Stimulated activated CD8-positive, alpha-beta memory T cell treated with anti-CD3 and anti-CD28 coated beads, Interleukin-2, amount 100 ng/mL, for 48 hours (primary cell): ENCODE results near the gene LRRC51.

Experiments used
- DNase-seq, 2 donors: peaks; one replicate each; pipeline ENCODE4 v3.0.0-alpha.2; 2020; ENCODE audit warnings: low read depth in 2 of 2

LRRC51 gene, protein sequence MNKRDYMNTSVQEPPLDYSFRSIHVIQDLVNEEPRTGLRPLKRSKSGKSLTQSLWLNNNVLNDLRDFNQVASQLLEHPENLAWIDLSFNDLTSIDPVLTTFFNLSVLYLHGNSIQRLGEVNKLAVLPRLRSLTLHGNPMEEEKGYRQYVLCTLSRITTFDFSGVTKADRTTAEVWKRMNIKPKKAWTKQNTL

GRCh38 chr11:72080326-72081183, at the start of gene LRRC51, which contains the start of gene NUMA1:
LRRC51 (plus strand) TSS chr11:72080850; CDS start chr11:72089084, 8,234 bp downstream.
NUMA1 (minus strand) TSS chr11:72080542; CDS start chr11:72035943, 44,599 bp downstream.
- peak; percentile 95 to 98 for DNase-seq

DNA sequence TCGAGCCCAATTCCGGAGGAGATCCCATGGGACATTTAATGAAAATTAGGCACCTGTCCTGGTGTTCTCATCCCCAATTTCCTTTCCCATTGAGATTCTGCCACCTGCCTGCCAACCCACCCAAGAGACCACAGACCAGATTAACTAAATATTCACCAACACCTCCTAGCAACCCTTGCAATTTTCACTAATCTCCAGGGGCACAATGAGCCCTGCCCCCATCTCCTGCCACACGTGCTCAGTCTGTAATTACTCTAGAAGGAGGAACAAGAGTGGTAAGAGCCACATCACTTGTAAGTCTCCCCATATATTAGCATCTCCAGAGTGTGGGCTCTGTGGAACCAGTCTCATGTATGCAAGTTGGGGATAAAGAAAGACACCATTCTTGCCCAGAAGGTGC, 44.0 kb upstream of the LRRC51 start:
- no peak for DNase-seq

GRCh38 chr11:72037554-72038311, 42.9 kb upstream of the LRRC51 start:
- no peak for DNase-seq

DNA sequence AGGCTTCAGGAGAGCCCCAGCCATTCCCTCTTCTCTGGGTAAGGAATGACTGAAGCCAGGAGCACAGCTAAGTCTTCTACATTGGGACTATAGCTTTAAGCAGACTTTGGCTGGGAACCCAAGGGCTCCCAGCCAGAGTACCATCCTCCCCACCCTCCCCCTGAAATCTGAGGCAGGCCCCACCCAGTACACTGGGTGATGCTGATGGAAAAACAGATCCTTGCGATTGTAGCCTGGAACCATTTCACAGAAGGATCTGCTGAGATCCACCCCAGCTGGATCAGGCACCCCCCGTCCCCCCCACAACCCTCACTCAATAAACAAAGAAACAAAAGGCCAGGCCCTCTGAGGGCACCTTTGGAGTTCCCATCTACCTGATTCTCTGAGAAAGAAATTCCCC, 42.2 kb upstream of the LRRC51 start:
- DNase-seq, result no peak

GRCh38 chr11:72039031-72039855, 41.4 kb upstream of the LRRC51 start:
- no peak for DNase-seq

GRCh38 chr11:72039856-72040401, 40.7 kb upstream of the LRRC51 start:
- no peak for DNase-seq

GRCh38 chr11:72040491-72041363, 39.9 kb upstream of the LRRC51 start:
- peak; percentile 40 to 57 for DNase-seq

DNA sequence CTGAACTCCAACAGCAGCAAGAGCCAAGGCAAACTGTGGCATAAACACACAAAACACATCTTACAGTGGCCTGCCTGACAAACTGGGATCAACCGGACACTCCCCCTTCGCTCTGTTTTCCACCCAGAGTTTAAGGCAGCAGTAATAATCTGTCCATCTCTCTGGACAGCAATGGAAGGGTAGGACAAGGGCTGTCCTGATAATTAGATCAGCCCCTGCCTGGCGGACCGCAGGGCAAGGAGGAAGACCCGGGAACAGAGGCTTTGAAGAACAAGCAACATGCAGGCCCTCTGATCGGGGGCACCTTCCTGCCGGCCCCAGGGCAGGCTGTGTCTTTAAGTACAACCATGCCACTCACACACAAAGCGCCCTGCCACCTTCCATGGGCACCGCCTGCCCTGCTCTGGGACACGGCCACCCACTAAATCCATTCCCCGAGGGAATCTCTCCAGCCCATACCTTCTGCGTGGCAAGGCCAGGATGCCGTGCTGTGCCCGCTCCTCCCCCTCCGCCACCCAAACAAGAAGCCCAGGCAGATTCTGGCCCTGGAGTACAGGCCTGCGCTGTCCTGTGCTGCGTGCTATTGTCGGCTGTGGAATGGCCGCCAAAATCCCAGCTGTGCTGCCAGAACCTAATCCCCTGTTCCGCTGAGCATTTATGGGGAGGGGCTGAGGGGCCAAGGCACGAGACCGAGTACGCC, 39.1 kb upstream of the LRRC51 start:
- DNase-seq, result no peak

DNA sequence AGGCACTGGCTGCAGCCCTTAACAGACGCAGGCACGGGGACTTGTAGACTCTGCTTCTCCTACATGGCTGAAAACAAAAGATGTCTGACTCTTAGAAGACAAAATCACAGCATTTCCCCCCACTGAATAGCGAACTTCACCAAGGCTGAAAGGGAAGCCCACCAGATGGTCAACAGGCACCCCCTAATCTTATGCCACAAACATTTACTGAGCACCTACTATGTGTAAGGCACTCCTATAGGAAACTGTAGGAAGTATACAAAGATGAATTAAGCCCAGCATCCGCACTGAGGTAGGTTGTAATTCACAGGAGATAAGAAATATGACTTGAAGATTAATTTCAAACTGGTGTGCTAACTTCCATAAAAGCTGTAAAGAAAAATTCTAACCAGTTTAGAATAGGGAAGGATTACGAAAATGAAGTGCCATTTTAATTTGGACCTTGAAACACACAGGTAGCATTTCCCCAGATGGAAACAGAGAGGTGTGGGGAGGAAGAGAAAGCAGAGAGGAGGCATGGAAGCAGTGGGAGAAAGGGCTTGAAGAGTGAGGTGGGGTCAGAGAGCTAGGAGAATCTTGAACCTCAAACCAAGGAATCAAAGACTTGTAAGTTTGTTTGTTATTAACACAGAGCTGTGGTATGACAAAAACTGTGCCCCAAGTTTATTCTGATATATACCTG, 38.4 kb upstream of the LRRC51 start:
- no peak for DNase-seq

DNA sequence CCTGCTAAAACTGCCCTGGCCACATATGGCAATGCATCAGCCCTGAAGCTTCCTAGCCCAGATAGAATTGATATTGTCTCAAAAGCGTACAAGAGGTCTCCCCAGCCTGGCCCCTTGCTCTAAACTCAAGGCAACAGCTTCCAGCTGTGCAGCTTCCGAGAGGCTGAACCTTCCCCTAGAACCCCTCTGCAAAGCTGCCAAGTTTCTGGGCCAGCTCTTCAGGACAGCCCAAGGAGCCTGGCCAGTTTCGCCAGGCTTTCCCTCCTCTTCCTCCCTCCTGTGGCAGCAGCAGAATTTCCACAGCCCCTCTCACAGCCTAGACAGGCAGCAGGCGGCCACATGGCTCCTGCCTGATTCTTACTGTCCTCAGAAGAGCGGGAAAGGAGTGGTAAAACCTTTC, 34.8 kb upstream of the LRRC51 start:
- no peak for DNase-seq

DNA sequence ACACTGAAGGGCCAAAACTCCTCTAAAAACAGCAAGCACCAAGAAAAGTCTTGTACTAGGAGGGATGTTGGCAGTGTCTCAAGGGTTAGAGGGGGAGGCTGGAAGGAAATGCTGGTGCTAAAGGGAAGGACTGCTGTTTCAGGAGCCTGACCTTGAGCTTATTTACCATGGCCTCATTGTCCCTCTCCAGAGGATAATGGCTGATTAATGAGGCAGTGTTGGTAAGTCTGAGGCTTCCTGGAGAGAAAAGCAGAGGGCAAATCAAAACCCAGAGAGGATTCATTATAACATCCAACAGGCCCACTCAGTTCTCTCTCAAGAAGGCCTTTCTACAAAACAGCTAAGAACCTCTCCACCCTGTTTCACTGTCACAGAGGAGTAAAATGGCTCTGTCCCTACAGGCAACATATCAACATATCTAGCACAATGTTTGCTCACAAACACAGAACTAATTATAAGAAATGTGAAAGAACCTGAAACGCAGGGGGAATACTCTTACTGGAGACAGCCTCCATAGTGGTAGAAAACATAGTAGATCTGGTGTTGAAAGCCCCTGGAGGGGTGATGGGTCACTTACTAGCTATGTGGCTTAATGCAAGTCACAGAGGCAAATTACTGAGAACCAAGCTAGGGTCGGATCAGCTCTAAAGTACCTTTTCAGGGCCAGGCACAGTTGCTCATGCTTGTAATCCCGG, 31.7 kb upstream of the LRRC51 start:
- no peak for DNase-seq

DNA sequence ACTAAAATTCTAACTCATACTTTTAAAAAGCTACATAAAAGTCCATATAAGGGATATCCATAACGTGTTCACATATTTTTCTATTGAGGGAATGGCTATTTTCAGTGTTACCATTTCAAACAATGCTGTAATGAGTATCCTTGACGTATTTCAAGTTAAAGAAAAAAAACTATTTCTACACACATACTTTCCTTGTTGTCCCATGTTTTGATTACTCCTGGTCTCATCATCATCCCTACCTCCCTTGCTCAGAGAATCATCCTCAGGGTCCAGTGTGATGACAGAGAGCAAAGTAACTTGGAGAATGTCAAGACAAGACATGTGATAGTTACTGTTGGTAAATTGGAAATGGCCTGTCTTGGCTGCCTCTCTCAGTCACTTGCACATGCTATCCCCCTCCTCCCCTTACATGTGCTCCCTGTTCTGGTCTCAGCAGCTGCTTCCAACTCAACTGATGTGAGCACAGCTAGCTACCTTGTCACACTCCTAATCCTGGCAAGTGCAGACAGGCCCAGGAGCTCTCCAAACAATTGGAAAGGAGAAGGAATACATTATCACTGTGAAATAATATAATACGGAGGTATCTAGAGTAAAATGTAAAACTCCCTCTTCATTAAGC, 22.1 kb upstream of the LRRC51 start:
- no peak for DNase-seq

- no peak for DNase-seq
Observed at GRCh38 chr11:72061739-72062396, 18.8 kb upstream of the LRRC51 start.

DNA sequence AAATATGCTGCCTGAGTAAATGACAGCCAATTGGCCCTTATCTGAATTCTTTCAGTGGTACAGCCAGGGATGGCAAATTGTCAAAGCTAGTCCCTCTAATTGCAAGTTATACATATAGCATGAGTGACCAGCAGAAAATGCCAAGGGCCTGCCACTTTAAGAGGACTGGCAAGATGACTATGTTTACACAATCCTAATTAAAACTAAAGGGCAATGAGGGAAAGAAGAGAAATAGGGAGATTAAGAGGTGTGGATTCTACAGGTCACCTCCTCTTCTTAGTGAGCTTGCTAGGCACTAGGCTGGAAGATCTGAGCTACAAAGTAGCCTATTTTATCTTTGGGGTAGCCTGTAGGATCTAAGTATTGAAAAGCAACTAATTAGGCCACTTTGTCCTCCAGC, 13.8 kb upstream of the LRRC51 start:
- DNase-seq, result no peak

DNA sequence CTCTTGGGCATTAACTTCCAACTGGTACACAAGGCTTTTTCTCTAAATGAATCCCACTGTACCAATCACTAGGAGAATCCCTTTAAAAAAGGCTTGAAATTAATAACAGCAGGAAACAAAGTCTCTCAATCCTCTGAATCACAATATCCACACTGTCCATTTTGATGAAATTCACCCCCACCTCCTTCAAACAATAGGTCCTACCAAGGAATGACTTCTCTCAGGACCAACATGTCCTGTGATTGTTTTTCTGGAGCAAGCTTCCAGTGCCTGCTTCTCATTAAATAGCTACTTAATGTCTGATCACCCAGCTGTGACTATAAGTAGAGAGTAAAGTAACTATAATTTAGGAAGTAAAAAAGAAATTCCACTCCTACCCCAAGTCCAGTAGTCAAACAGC, 13.4 kb upstream of the LRRC51 start:
- no peak for DNase-seq

DNA sequence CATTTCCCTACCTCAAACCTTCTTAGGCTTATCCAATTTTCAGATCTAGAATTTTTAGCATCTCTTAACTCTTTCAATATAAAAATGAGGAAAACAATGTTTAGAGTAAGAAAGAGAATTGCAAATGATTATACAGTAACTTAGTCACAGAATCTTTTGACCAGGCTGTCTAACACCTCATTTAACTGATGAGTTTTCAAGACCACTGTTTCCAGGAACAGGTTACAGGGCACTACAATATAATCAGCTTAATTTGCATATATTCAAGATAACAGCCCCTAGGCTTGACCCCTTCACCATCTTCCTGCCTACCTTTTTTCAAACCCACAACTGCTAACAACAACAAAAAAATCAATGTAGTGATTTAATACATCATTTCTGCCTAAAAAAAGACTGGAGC, 13.0 kb upstream of the LRRC51 start:
- DNase-seq, result no peak

GRCh38 chr11:72069200-72069599, 11.4 kb upstream of the LRRC51 start:
- DNase-seq, result no peak
